Measurements from ENCODE around the gene PAF1.

GRCh38 chr19:39413911-39414608 is 23.2 kb upstream of the PAF1 start:
- TF ChIP-seq SUZ12 (IDR thresholded peaks at IDR 0.05; ENCODE audit: extremely low read depth, insufficient read depth, insufficient read length) = no peak
- no peak for TF ChIP-seq ZNF274 (IDR thresholded peaks at IDR 0.05; ENCODE audit: low read depth, low read length)
- TF ChIP-seq YY1 (IDR thresholded peaks at IDR 0.05; ENCODE audit: insufficient read depth, insufficient read length) = no peak
